ENCODE measurements around the gene LRRC66.

Gene LRRC66

GRCh38 chr4:52005604-52006273, 14.4 kb downstream of the LRRC66 start:
- in situ Hi-C loops (cut with MboI; ENCODE audit: low sequenced_read_pairs, unreplicated experiment): loop anchor here (25.0 kb wide), 1 partner anchor 132 kb away; no protein-coding TSS in a partner anchor
- TF ChIP-seq, protein P1, sequence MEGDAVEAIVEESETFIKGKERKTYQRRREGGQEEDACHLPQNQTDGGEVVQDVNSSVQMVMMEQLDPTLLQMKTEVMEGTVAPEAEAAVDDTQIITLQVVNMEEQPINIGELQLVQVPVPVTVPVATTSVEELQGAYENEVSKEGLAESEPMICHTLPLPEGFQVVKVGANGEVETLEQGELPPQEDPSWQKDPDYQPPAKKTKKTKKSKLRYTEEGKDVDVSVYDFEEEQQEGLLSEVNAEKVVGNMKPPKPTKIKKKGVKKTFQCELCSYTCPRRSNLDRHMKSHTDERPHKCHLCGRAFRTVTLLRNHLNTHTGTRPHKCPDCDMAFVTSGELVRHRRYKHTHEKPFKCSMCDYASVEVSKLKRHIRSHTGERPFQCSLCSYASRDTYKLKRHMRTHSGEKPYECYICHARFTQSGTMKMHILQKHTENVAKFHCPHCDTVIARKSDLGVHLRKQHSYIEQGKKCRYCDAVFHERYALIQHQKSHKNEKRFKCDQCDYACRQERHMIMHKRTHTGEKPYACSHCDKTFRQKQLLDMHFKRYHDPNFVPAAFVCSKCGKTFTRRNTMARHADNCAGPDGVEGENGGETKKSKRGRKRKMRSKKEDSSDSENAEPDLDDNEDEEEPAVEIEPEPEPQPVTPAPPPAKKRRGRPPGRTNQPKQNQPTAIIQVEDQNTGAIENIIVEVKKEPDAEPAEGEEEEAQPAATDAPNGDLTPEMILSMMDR (IDR thresholded peaks at IDR 0.05; ENCODE audit: borderline replicate concordance, control extremely low read depth, extremely low read depth, insufficient read depth, missing control alignments): no peak
- DNase-seq (ENCODE audit: low spot score): no peak

DNA sequence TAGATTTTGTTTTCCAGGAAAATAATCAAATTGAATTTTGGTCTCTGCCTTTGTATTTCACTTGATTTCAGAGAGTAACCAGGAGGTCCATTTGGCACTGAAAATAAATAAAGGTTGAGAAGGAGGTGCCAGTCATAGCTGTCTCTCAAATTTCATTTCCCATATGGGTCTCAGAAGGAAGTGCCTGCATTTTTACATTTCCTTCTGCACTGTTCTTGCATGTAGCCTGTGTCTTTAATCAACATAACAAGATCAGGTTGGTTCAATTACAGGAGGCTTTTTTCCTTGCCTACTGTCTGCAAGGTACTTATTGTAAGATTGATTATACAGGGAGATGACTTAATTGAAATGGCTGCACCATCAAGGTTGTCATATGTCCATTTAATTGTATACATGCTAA, 15.7 kb downstream of the LRRC66 start:
- in situ Hi-C loops (cut with MboI; ENCODE audit: low sequenced_read_pairs, unreplicated experiment): loop anchor here (25.0 kb wide), 1 partner anchor 133 kb away; no protein-coding TSS in a partner anchor
- DNase-seq (ENCODE audit: low spot score): no peak
- TF ChIP-seq, protein P1 (IDR thresholded peaks at IDR 0.05; ENCODE audit: borderline replicate concordance, control extremely low read depth, extremely low read depth, insufficient read depth, missing control alignments): no peak

GRCh38 chr4:52001616-52002015, 18.5 kb downstream of the LRRC66 start:
- TF ChIP-seq, protein P1 (IDR thresholded peaks at IDR 0.05; ENCODE audit: borderline replicate concordance, control extremely low read depth, extremely low read depth, insufficient read depth, missing control alignments): no peak
- no peak for DNase-seq (ENCODE audit: low spot score)

DNA sequence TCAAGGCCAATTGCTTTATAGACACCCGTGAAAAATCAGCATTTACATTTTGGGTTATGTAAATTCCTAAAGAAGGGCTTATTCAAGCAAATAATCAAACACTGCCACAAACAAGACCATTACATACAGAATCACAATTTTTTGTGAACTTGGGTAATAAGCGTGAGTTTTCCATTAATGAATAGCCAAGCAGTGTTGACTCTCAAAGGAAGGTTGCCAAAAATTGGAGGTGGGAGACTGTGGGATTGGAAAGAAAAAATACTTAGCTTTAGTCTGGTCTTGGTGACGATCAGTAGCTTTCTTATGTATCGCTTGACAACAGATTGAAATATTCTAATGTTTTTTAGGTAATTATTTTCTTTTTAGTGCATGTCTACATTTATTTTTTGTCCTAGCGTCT, 20.9 kb downstream of the LRRC66 start:
- no peak for DNase-seq (ENCODE audit: low spot score)
- in situ Hi-C loops (cut with MboI; ENCODE audit: low sequenced_read_pairs, unreplicated experiment): no loop called here

More at GRCh38 chr4:52001616-52002015, 18.5 kb downstream of the LRRC66 start:
- in situ Hi-C loops (cut with MboI; ENCODE audit: low sequenced_read_pairs, unreplicated experiment): loop anchor here (25.0 kb wide), 1 partner anchor 136 kb away; no protein-coding TSS in a partner anchor

GRCh38 chr4:51998837-51999236, 21.3 kb downstream of the LRRC66 start:
- TF ChIP-seq, protein P1 (IDR thresholded peaks at IDR 0.05; ENCODE audit: borderline replicate concordance, control extremely low read depth, extremely low read depth, insufficient read depth, missing control alignments): no peak
- in situ Hi-C loops (cut with MboI; ENCODE audit: low sequenced_read_pairs, unreplicated experiment): no loop called here
- no peak for DNase-seq (ENCODE audit: low spot score)

More for the DNA sequence above, 20.9 kb downstream of the LRRC66 start:
- TF ChIP-seq, protein P1 (IDR thresholded peaks at IDR 0.05; ENCODE audit: borderline replicate concordance, control extremely low read depth, extremely low read depth, insufficient read depth, missing control alignments): no peak

GRCh38 chr4:51997647-51998046, 22.5 kb downstream of the LRRC66 start:
- in situ Hi-C loops (cut with MboI; ENCODE audit: low sequenced_read_pairs, unreplicated experiment): no loop called here
- no peak for DNase-seq (ENCODE audit: low spot score)
- TF ChIP-seq, protein P1 (IDR thresholded peaks at IDR 0.05; ENCODE audit: borderline replicate concordance, control extremely low read depth, extremely low read depth, insufficient read depth, missing control alignments): no peak
